Measurements from ENCODE around the gene PRIMA1.

- TF ChIP-seq, protein P1, sequence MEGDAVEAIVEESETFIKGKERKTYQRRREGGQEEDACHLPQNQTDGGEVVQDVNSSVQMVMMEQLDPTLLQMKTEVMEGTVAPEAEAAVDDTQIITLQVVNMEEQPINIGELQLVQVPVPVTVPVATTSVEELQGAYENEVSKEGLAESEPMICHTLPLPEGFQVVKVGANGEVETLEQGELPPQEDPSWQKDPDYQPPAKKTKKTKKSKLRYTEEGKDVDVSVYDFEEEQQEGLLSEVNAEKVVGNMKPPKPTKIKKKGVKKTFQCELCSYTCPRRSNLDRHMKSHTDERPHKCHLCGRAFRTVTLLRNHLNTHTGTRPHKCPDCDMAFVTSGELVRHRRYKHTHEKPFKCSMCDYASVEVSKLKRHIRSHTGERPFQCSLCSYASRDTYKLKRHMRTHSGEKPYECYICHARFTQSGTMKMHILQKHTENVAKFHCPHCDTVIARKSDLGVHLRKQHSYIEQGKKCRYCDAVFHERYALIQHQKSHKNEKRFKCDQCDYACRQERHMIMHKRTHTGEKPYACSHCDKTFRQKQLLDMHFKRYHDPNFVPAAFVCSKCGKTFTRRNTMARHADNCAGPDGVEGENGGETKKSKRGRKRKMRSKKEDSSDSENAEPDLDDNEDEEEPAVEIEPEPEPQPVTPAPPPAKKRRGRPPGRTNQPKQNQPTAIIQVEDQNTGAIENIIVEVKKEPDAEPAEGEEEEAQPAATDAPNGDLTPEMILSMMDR (IDR thresholded peaks at IDR 0.05): no peak
- TF ChIP-seq POLR2A (IDR thresholded peaks at IDR 0.05): no peak
Observed at GRCh38 chr14:93675651-93676050, 112.6 kb downstream of the PRIMA1 start.

All from thyroid gland (tissue), 4 donors.